ENCODE measurements around the gene NAGS. TPM values are rescaled to one million over a fixed set of nuclear protein-coding genes. Genes with fewer than 3 reads are reported as not detected.

NAGS gene
- total RNA-seq, 4 donors from 2014 or later: 8.3 to 74.1 (median 57.3) TPM

- TF ChIP-seq CTCF (IDR thresholded peaks at IDR 0.05) (no peak), POLR2A (IDR thresholded peaks at IDR 0.05) (no peak)
- H3K36me3 ChIP-seq: peaks cover 0 to 1% (median 0%) of the 10 kb centered on the region in 3 donors
- no peak for DNase-seq
- H3K27me3 ChIP-seq: peaks cover 0 to 6% of the 10 kb centered on the region in 2 donors
- H3K4me1 ChIP-seq: peaks cover 0 to 26% (median 12%) of the 10 kb centered on the region in 4 donors
- H3K9me3 ChIP-seq: no peaks in the 10 kb centered on the region
- no peak overlapping the region for H3K4me3 ChIP-seq
- no peak overlapping the region for H3K27ac ChIP-seq
These were observed 2.1 kb upstream of the NAGS start for GRCh38 chr17:44002141-44002848.

- peak overlapping the region; percentile 62 to 73 (median 65) for H3K4me3 ChIP-seq
These were observed 522 bp downstream of the NAGS start for GRCh38 chr17:44004761-44005526.

GRCh38 chr17:44005527-44006271 is 1.3 kb downstream of the NAGS start:
- peaks cover 0 to 31% (median 0%) of the 10 kb centered on the region in 3 donors for H3K36me3 ChIP-seq
- H3K27ac ChIP-seq: peak overlapping the region; percentile 63 to 99 (median 74)
- H3K9me3 ChIP-seq: no peaks in the 10 kb centered on the region
- H3K4me3 ChIP-seq: peak overlapping the region; percentile 62 to 73 (median 65)
- peaks cover 0 to 6% of the 10 kb centered on the region in 2 donors for H3K27me3 ChIP-seq
- TF ChIP-seq POLR2A (IDR thresholded peaks at IDR 0.05): peak in 1 of 2 donors; percentile 71
- peak in 4 of 6 experiments; percentile 14 to 29 (median 26) for TF ChIP-seq CTCF (IDR thresholded peaks at IDR 0.05)
- H3K4me1 ChIP-seq: peaks cover 0 to 35% (median 20%) of the 10 kb centered on the region in 4 donors
- peak; percentile 46 to 83 (median 76) for DNase-seq

More at GRCh38 chr17:44004761-44005526, 522 bp downstream of the NAGS start:
- Histone ChIP-seq H3K27ac (peak overlapping the region; percentile 10 to 99 (median 74)), H3K9me3 (no peaks in the 10 kb centered on the region), H3K4me1 (peaks cover 0 to 35% (median 20%) of the 10 kb centered on the region in 4 donors), H3K27me3 (peaks cover 0 to 6% of the 10 kb centered on the region in 2 donors), H3K36me3 (peaks cover 0 to 25% (median 0%) of the 10 kb centered on the region in 3 donors)
- DNase-seq: peak in 2 of 3 donors; percentile 85 to 91
- TF ChIP-seq POLR2A (IDR thresholded peaks at IDR 0.05) (peak in 1 of 2 donors; percentile 85), CTCF (IDR thresholded peaks at IDR 0.05) (no peak)

- no peaks in the 10 kb centered on the region for H3K9me3 ChIP-seq
- H3K4me3 ChIP-seq: peak overlapping the region; percentile 62 to 73 (median 65)
- H3K36me3 ChIP-seq: peaks cover 0 to 31% (median 0%) of the 10 kb centered on the region in 3 donors
- TF ChIP-seq POLR2A (IDR thresholded peaks at IDR 0.05) (no peak), CTCF (IDR thresholded peaks at IDR 0.05) (no peak)
- H3K4me1 ChIP-seq: peaks cover 0 to 35% (median 20%) of the 10 kb centered on the region in 4 donors
- H3K27ac ChIP-seq: peak overlapping the region; percentile 63 to 99 (median 74)
- peaks cover 0 to 6% of the 10 kb centered on the region in 2 donors for H3K27me3 ChIP-seq
- DNase-seq: peak in 1 of 3 donors; percentile 20
These were observed 1.8 kb downstream of the NAGS start for GRCh38 chr17:44006272-44006597.
